Peyer's patch (tissue), 4 donors: ENCODE measurements around the gene PLA2G4E. TPM values are rescaled to one million over a fixed set of nuclear protein-coding genes. Genes with fewer than 3 reads are reported as not detected.

Experiments
- DNase-seq, 3 donors: peaks; one replicate each; pipeline ENCODE4 v3.0.0-alpha.2; 2017 to 2019
- H3K27ac ChIP-seq, 4 donors: fragments of 200-600 bp; sonication (generic); one replicate each; pipeline ENCODE4 v1.5.1; 2016 to 2019
- H3K27me3 ChIP-seq, 2 donors: fragments of 200-600 bp; sonication (generic); one replicate each; pipeline ENCODE4 v1.5.1; 2019
- H3K36me3 ChIP-seq, 3 donors: fragments of 200-600 bp; sonication (generic); one replicate each; pipeline ENCODE4 v1.5.1; 2016 to 2019
- H3K4me1 ChIP-seq, 4 donors: fragments of 200-600 bp; sonication (generic); one replicate each; pipeline ENCODE4 v1.5.1; 2016 to 2019
- H3K4me3 ChIP-seq, 4 donors: fragments of 200-600 bp; sonication (generic); 1 replicate in 3 of 4; 2 replicates in 1 of 4; pipeline ENCODE4 v1.5.1; 2016 to 2019; ENCODE audit warnings: mild to moderate bottlenecking in 1 of 4
- H3K9me3 ChIP-seq, 4 donors: fragments of 200-600 bp; sonication (generic); one replicate each; pipeline ENCODE4 v1.5.1; 2016 to 2019; ENCODE audit warnings: mild to moderate bottlenecking in 1 of 4
- CTCF ChIP-seq, 6 experiments: fragments of 450-650 bp in 4 of 6; fragments of 200-600 bp in 2 of 6; sonication (generic) in 1 of 6; IDR thresholded peaks; one replicate each; pipeline ENCODE4 v1.5.1; 2017 to 2019; ENCODE audit warnings: antibody characterized with exemption in 6 of 6, mild to moderate bottlenecking in 3 of 6, moderate library complexity in 1 of 6
- POLR2A ChIP-seq, 2 donors: fragments of 450-650 bp; IDR thresholded peaks; one replicate each; pipeline ENCODE4 v1.5.1; 2017; ENCODE audit warnings: antibody characterized with exemption in 2 of 2, mild to moderate bottlenecking in 2 of 2, moderate library complexity in 2 of 2
- total RNA-seq, 4 donors: library from RNA; depleted of rRNA; stranded (reverse); fragments of >200 nt; gene quantifications; one replicate each; pipeline ENCODE4 v1.1.0, GENCODE V29; 2016

Gene PLA2G4E
- 1 to 10 TPM in 1 of 4 donors, not detected in 3; 1.5 TPM for total RNA-seq

- Histone ChIP-seq H3K4me3 (no peak within 1 kb of the TSS), H3K9me3 (no peaks in the 10 kb centered on the region)
- TF ChIP-seq POLR2A (IDR thresholded peaks at IDR 0.05) (no peak), CTCF (IDR thresholded peaks at IDR 0.05) (no peak)
Observed at GRCh38 chr15:42020713-42021273, at the start of gene PLA2G4E. TSS of gene PLA2G4E (minus strand) at chr15:42021042. CDS start at chr15:42021030, 12 bp downstream.

GRCh38 chr15:42070279-42070975, 49.6 kb upstream of the PLA2G4E start:
- Histone ChIP-seq H3K36me3 (no peaks in the 10 kb centered on the region), H3K9me3 (no peaks in the 10 kb centered on the region), H3K4me3 (no peak overlapping the region), H3K27ac (no peak overlapping the region), H3K27me3 (no peaks in the 10 kb centered on the region), H3K4me1 (no peaks in the 10 kb centered on the region)
- DNase-seq = peak in 2 of 3 donors; percentile 4 to 35
- TF ChIP-seq CTCF (IDR thresholded peaks at IDR 0.05) = no peak
- TF ChIP-seq POLR2A (IDR thresholded peaks at IDR 0.05) = no peak

More at GRCh38 chr15:42020713-42021273, at the start of gene PLA2G4E:
- Histone ChIP-seq H3K27ac (no peak within 1 kb of the TSS), H3K36me3 (no peaks in the 10 kb centered on the region), H3K27me3 (no peaks in the 10 kb centered on the region), H3K4me1 (no peaks in the 10 kb centered on the region)
- peak in 1 of 3 donors; percentile 25 for DNase-seq

- DNase-seq = peak in 1 of 3 donors; percentile 29
- H3K4me1 ChIP-seq = no peaks in the 10 kb centered on the region
- H3K36me3 ChIP-seq = no peaks in the 10 kb centered on the region
- no peaks in the 10 kb centered on the region for H3K27me3 ChIP-seq
- no peak overlapping the region for H3K27ac ChIP-seq
- no peak for TF ChIP-seq POLR2A (IDR thresholded peaks at IDR 0.05)
- no peak for TF ChIP-seq CTCF (IDR thresholded peaks at IDR 0.05)
- H3K9me3 ChIP-seq = no peaks in the 10 kb centered on the region
- no peak overlapping the region for H3K4me3 ChIP-seq
Observed at GRCh38 chr15:42069496-42070278, 48.8 kb upstream of the PLA2G4E start.

- DNase-seq = no peak
- Histone ChIP-seq H3K9me3 (no peaks in the 10 kb centered on the region), H3K4me3 (no peak overlapping the region), H3K27me3 (no peaks in the 10 kb centered on the region), H3K27ac (no peak overlapping the region), H3K4me1 (no peaks in the 10 kb centered on the region), H3K36me3 (no peaks in the 10 kb centered on the region)
- no peak for TF ChIP-seq POLR2A (IDR thresholded peaks at IDR 0.05)
- no peak for TF ChIP-seq CTCF (IDR thresholded peaks at IDR 0.05)
Observed at GRCh38 chr15:42069025-42069424, 48.2 kb upstream of the PLA2G4E start.

GRCh38 chr15:42068601-42069000, 47.8 kb upstream of the PLA2G4E start:
- H3K4me1 ChIP-seq = no peaks in the 10 kb centered on the region
- no peaks in the 10 kb centered on the region for H3K27me3 ChIP-seq
- H3K9me3 ChIP-seq = no peaks in the 10 kb centered on the region
- H3K36me3 ChIP-seq = no peaks in the 10 kb centered on the region
- DNase-seq = no peak
- H3K27ac ChIP-seq = no peak overlapping the region
- TF ChIP-seq CTCF (IDR thresholded peaks at IDR 0.05) = no peak
- TF ChIP-seq POLR2A (IDR thresholded peaks at IDR 0.05) = no peak
- no peak overlapping the region for H3K4me3 ChIP-seq
